Measurements from ENCODE around the gene CD247. TPM values are rescaled to one million over a fixed set of nuclear protein-coding genes. Genes with fewer than 3 reads are reported as not detected.

CD247 gene
- total and polyA plus RNA-seq, 9 of the 15 experiments (the other 6 are each of a cell fraction or from before 2014, with no cell fraction given) = 0.08 to 0.42 (median 0.28) TPM; not detected in 5

- TF ChIP-seq PKNOX1 (IDR thresholded peaks at IDR 0.05) = peak; percentile 27; the same call in 1 of the 2 replicates
- TF ChIP-seq SNAPC5 (CRISPR knock-in tag; IDR thresholded peaks at IDR 0.05) = no peak
- no peak for TF ChIP-seq PHTF2 (CRISPR knock-in tag; IDR thresholded peaks at IDR 0.05)
- no peak for TF ChIP-seq EZH2 (IDR thresholded peaks at IDR 0.05; ENCODE audit: borderline replicate concordance, low read depth, low read length)
- no peak for TF ChIP-seq FUS (optimal IDR thresholded peaks at IDR 0.05; ENCODE audit: low read depth, low read length)
- TF ChIP-seq BCL6 (CRISPR knock-in tag; IDR thresholded peaks at IDR 0.05) = no peak
- peak; percentile 21 for TF ChIP-seq E2F8 (IDR thresholded peaks at IDR 0.05; ENCODE audit: low read depth, partially characterized antibody)
- TF ChIP-seq NCOA2 (IDR thresholded peaks at IDR 0.05; ENCODE audit: partially characterized antibody in 2 of 2) = peak in 1 of 2 experiments; percentile 49
- no peak for TF ChIP-seq SAFB (IDR thresholded peaks at IDR 0.05; ENCODE audit: borderline replicate concordance, low read depth, low read length)
- TF ChIP-seq PPARD (CRISPR knock-in tag; IDR thresholded peaks at IDR 0.05) = no peak
- TF ChIP-seq HES1 (IDR thresholded peaks at IDR 0.05; ENCODE audit: low read depth) = no peak
- no peak for TF ChIP-seq ZFPM2 (CRISPR knock-in tag; IDR thresholded peaks at IDR 0.05)
- no peak for TF ChIP-seq E2F1 (CRISPR knock-in tag; IDR thresholded peaks at IDR 0.05)
- no peak for TF ChIP-seq NFXL1 (CRISPR knock-in tag; IDR thresholded peaks at IDR 0.05)
- TF ChIP-seq EHMT2 (IDR thresholded peaks at IDR 0.05) = no peak
- no peak for TF ChIP-seq ELF2 (CRISPR knock-in tag; IDR thresholded peaks at IDR 0.05)
- TF ChIP-seq ZNF23 (CRISPR knock-in tag; IDR thresholded peaks at IDR 0.05) = peak; percentile 4; the same call in 1 of the 2 replicates
- TF ChIP-seq BACH1 (tag; IDR thresholded peaks at IDR 0.05) = peak; percentile 98
- no peak for TF ChIP-seq SIN3B (IDR thresholded peaks at IDR 0.05; ENCODE audit: low read depth)
- TF ChIP-seq ZNF3 (CRISPR knock-in tag; IDR thresholded peaks at IDR 0.05) = no peak
- no peak for TF ChIP-seq ZNF143 (CRISPR knock-in tag; IDR thresholded peaks at IDR 0.05)
- no peak for TF ChIP-seq CHD1 (IDR thresholded peaks at IDR 0.05; ENCODE audit: low read length)
- peak; percentile 63; the same call in 1 of the 2 replicates for TF ChIP-seq KLF6 (CRISPR knock-in tag; IDR thresholded peaks at IDR 0.05; ENCODE audit: borderline replicate concordance)
Observed at GRCh38 chr1:167548059-167548932, 30.0 kb upstream of the CD247 start (continued).
